NCI-H82 treated with DMSO at 0.1 percent for 48 hours (cell line): ENCODE measurements around the gene HOXB1.

Source experiments
- DNase-seq: peaks from one replicate; lab custom pipeline; 2025; ENCODE audit not compliant: unreplicated experiment; lab: John Stamatoyannopoulos, UW

The HOXB1 gene

GRCh38 chr17:48530887-48531272, at the start of gene HOXB1:
Gene HOXB1 (minus strand): TSS chr17:48531011. CDS start chr17:48530904, 107 bp downstream.
- no peak for DNase-seq

- DNase-seq, result no peak
Observed at GRCh38 chr17:48579760-48580554, 49.1 kb upstream of the HOXB1 start.

GRCh38 chr17:48579471-48579759, 48.6 kb upstream of the HOXB1 start:
- DNase-seq, result no peak

- no peak for DNase-seq
Observed at GRCh38 chr17:48578616-48579470, 48.0 kb upstream of the HOXB1 start.

- DNase-seq, result no peak
Observed at GRCh38 chr17:48577946-48578615, 47.3 kb upstream of the HOXB1 start, which contains the start of gene HOXB4. Gene HOXB4 (minus strand): TSS chr17:48578350. CDS start chr17:48578319, 31 bp downstream.

- DNase-seq, result no peak
Observed at GRCh38 chr17:48577330-48577945, 46.6 kb upstream of the HOXB1 start.

- DNase-seq, result no peak
Observed at GRCh38 chr17:48576479-48577309, 45.9 kb upstream of the HOXB1 start.

GRCh38 chr17:48575673-48576478, 45.1 kb upstream of the HOXB1 start:
- DNase-seq, result no peak

- DNase-seq, result no peak
Observed at GRCh38 chr17:48575066-48575582, 44.3 kb upstream of the HOXB1 start.

GRCh38 chr17:48574505-48575065, 43.8 kb upstream of the HOXB1 start:
- no peak for DNase-seq

- no peak for DNase-seq
Observed at GRCh38 chr17:48571826-48572417, 41.1 kb upstream of the HOXB1 start.

GRCh38 chr17:48571024-48571818, 40.4 kb upstream of the HOXB1 start:
- no peak for DNase-seq

- no peak for DNase-seq
Observed at GRCh38 chr17:48570325-48571023, 39.7 kb upstream of the HOXB1 start.

- no peak for DNase-seq
Observed at GRCh38 chr17:48569674-48570324, 39.0 kb upstream of the HOXB1 start.

- DNase-seq, result no peak
Observed at GRCh38 chr17:48569240-48569582, 38.4 kb upstream of the HOXB1 start.

- DNase-seq, result no peak
Observed at GRCh38 chr17:48568499-48569239, 37.9 kb upstream of the HOXB1 start.
